Ascending aorta (tissue), 2 donors: Measurements from ENCODE around the gene ZBTB12. TPM values are rescaled to one million over a fixed set of nuclear protein-coding genes. Genes with fewer than 3 reads are reported as not detected.
"Not testable (repeated sequence)": the region's sequence is repeated elsewhere in the genome, so short reads cannot be mapped to it uniquely, and the experiment has no call there.

Source experiments
- DNase-seq, 2 donors: peaks; one replicate each; pipeline ENCODE4 v3.0.0-alpha.2; 2019; ENCODE audit warnings: low spot score in 2 of 2
- H3K27ac ChIP-seq, 2 donors: fragments of 200-600 bp; sonication (generic); one replicate each; pipeline ENCODE4 v1.5.1; 2016 to 2017; ENCODE audit warnings: mild to moderate bottlenecking in 1 of 2
- H3K27me3 ChIP-seq: fragments of 200-600 bp; sonication (generic); one replicate; pipeline ENCODE4 v1.5.1; 2017
- H3K36me3 ChIP-seq, 2 donors: fragments of 200-600 bp; sonication (generic); one replicate each; pipeline ENCODE4 v1.5.1; 2016
- H3K4me1 ChIP-seq, 2 donors: fragments of 200-600 bp; sonication (generic); one replicate each; pipeline ENCODE4 v1.5.1; 2016 to 2017; ENCODE audit warnings: mild to moderate bottlenecking in 1 of 2
- H3K4me3 ChIP-seq, 2 donors: fragments of 200-600 bp; sonication (generic); one replicate each; pipeline ENCODE4 v1.5.1; 2016 to 2017; ENCODE audit warnings: mild to moderate bottlenecking in 1 of 2
- H3K9me3 ChIP-seq, 2 donors: fragments of 200-600 bp; sonication (generic); one replicate each; pipeline ENCODE4 v1.5.1; 2016
- CTCF ChIP-seq, 3 experiments: fragments of 200-600 bp in 2 of 3; fragments of 450-650 bp in 1 of 3; sonication (generic) in 2 of 3; IDR thresholded peaks; one replicate each; pipeline ENCODE4 v1.5.1; 2016 to 2019; ENCODE audit warnings: antibody characterized with exemption in 3 of 3, mild to moderate bottlenecking in 1 of 3, moderate library complexity in 1 of 3
- intact Hi-C: fragments of 100-400 bp; cut with DNase I; formaldehyde crosslinking; loops from one replicate; pipeline ENCODE4 v1.15.1; 2023
- total RNA-seq: library from RNA; depleted of rRNA; stranded (reverse); fragments of >200 nt; gene quantifications from one replicate; pipeline ENCODE4 v1.1.0, GENCODE V29; 2016

The ZBTB12 gene
- total RNA-seq, 1 donor from 2014 or later: 7.3 TPM

DNA sequence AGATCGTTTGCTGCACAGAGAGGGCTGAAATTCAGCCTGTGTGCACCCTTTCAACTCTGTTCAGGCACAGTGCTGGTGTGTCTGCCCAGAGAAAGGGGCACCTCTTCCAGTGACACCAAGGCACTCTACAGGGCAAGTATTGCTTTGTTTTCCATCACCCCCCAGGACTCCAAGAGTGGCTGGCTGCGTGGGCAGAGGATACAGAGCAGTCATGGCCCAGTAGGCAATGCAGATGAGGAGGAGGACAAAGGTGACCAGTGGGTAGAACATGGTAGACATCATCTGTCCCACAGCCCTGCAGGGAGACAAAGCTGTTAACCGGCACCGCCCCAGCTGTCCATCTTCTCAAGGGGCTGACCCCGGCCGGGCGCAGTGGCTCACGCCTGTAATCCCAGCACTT, 32.5 kb downstream of the ZBTB12 start:
- Histone ChIP-seq H3K4me3 (no peak overlapping the region), H3K36me3 (no peaks in the 10 kb centered on the region), H3K27ac (no peak overlapping the region), H3K4me1 (no peaks in the 10 kb centered on the region), H3K9me3 (no peaks in the 10 kb centered on the region), H3K27me3 (no peaks in the 10 kb centered on the region)
- no peak for TF ChIP-seq CTCF (IDR thresholded peaks at IDR 0.05)
- DNase-seq: no peak
- intact Hi-C loops: no loop called here

GRCh38 chr6:31868658-31868971, 33.3 kb downstream of the ZBTB12 start:
- H3K4me1 ChIP-seq, H3K27ac ChIP-seq, H3K9me3 ChIP-seq, H3K36me3 ChIP-seq, DNase-seq, H3K4me3 ChIP-seq, intact Hi-C loops, H3K27me3 ChIP-seq: not testable (repeated sequence)

DNA sequence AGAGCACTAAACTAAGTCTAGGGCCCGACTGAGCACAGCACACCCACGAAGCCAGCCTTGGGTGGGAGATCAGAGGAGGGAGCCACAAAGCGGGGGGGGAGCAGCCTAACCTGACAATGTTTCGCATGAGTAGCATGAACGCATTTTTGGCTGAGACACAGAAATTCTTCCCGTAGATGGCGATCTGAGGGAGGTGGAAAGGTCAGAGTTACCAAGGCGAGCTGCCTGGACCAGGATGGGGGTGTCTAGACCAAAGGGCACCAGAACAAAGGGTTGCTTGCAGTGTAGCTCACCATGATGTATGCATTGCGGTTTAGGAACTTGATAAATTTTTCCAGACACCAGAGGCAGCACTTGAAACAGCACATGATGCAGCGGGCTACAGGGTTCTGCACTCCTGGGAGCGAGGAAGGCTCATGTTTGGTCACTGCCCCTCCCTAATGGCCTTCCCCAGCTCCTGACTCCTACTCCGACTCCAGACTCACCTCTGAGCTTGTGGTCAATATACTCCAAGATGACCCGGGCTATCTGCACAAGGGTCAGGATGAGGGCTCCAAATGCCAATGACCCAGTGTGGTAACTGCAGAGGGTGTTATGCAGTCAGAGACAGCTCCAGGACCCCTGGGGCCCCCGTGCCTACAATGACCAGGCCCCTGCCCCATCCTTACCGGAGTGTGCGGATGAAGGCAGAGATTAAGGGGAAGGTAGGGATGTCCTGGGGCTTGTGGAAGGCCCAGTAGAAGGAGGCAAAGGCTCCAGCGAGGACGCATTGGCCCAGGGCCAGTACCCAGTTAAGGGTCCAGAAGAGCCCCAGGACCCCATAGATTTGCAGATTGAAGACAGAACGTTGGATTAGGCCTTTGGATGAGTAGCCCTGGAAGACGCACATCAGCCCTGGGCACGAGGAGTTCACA, 36.4 kb downstream of the ZBTB12 start:
- H3K27me3 ChIP-seq: no peaks in the 10 kb centered on the region
- H3K27ac ChIP-seq: no peak overlapping the region
- peaks cover 0 to 13% of the 10 kb centered on the region in 2 donors for H3K4me1 ChIP-seq
- TF ChIP-seq CTCF (IDR thresholded peaks at IDR 0.05): no peak
- H3K4me3 ChIP-seq: no peak overlapping the region
- intact Hi-C loops: no loop called here
- no peaks in the 10 kb centered on the region for H3K9me3 ChIP-seq
- no peak for DNase-seq
- peaks cover 0 to 4% of the 10 kb centered on the region in 2 donors for H3K36me3 ChIP-seq

DNA sequence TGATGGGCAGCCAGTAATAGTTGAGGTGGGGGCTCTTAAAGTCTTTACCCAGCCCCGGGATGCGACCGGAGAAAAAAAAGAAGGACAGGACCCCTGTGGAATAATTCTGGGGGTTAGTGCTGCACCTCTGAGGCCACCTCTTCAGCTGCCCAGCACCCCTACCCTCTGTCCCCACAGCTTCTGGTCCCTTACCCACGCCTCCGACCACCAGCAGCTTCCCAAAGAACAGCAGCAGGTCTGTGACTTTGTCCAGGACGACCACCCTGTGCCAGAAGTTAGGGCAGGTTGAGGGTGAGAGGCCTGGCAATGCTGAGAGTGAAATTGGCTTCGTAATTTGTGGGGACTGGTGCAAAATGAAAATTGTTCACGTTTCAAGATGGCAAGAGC, 37.1 kb downstream of the ZBTB12 start:
- DNase-seq: no peak
- H3K4me3 ChIP-seq: no peak overlapping the region
- intact Hi-C loops: no loop called here
- H3K36me3 ChIP-seq: peaks cover 6 to 11% of the 10 kb centered on the region in 2 donors
- H3K4me1 ChIP-seq: peaks cover 0 to 13% of the 10 kb centered on the region in 2 donors
- H3K27ac ChIP-seq: no peak overlapping the region
- no peak for TF ChIP-seq CTCF (IDR thresholded peaks at IDR 0.05)
- H3K9me3 ChIP-seq: no peaks in the 10 kb centered on the region
- H3K27me3 ChIP-seq: no peaks in the 10 kb centered on the region

DNA sequence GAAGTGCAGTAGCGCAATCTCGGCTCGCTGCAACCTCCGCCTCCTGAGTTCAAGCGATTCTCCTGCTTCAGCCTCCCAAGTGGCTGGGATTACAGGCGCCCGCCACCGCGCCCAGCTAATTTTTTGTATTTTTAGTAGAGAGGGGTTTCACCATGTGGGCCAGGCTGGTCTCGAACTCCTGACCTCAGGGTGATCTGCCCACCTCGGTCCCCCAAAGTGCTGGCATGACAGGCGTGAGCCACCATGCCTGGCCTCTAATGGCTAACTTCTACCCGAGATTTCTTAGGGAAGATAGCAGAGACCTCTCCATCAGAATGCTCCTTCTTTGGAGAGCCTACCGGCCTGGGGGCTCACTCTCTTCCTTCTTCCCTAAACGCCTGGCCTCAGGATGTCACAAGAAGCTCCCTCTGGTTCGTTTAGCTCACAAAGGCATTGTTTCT, 37.7 kb downstream of the ZBTB12 start:
- peak overlapping the region; percentile 76 to 86 for H3K27ac ChIP-seq
- peak overlapping the region; percentile 60 to 88 for H3K4me3 ChIP-seq
- H3K9me3 ChIP-seq, intact Hi-C loops, DNase-seq, H3K27me3 ChIP-seq: not testable (repeated sequence)
- peaks cover 0 to 13% of the 10 kb centered on the region in 2 donors for H3K4me1 ChIP-seq
- H3K36me3 ChIP-seq: peaks cover 10 to 17% of the 10 kb centered on the region in 2 donors

- intact Hi-C loops: loop anchor here (1.0 to 2.0 kb wide), 5 partner anchors 27 to 182 kb away; partner anchors contain the start of genes ABHD16A, EHMT2, LY6G5C and VARS1
These were observed 39.3 kb downstream of the ZBTB12 start, which contains the start of gene NEU1 for GRCh38 chr6:31862344-31863235. Gene NEU1 (minus strand): TSS chr6:31862821. CDS start chr6:31862776, 45 bp downstream.

More at GRCh38 chr6:31862344-31863235, 39.3 kb downstream of the ZBTB12 start, which contains the start of gene NEU1:
- DNase-seq: peak; percentile 100
- Histone ChIP-seq H3K4me1 (peaks cover 0 to 13% of the 10 kb centered on the region in 2 donors), H3K27me3 (no peaks in the 10 kb centered on the region), H3K27ac (peak within 1 kb of the TSS; percentile 89 to 93), H3K36me3 (peaks cover 10 to 31% of the 10 kb centered on the region in 2 donors), H3K4me3 (peak within 1 kb of the TSS; percentile 60 to 88), H3K9me3 (no peaks in the 10 kb centered on the region)
- no peak for TF ChIP-seq CTCF (IDR thresholded peaks at IDR 0.05)
